GM21723 (cell line): ENCODE data around the gene MEGF11.

Experiments
- ATAC-seq: cut with Tn5 transposase; IDR thresholded peaks from one replicate; pipeline ENCODE4 v1.9.1; 2021; ENCODE audit warnings: mild to moderate bottlenecking, moderate library complexity; ENCODE audit not compliant: unreplicated experiment

The MEGF11 gene

GRCh38 chr15:66124651-66125050 lies 128.9 kb downstream of the MEGF11 start:
- no peak for ATAC-seq

GRCh38 chr15:66123799-66124198 lies 129.8 kb downstream of the MEGF11 start:
- no peak for ATAC-seq

GRCh38 chr15:66120422-66120821 lies 133.1 kb downstream of the MEGF11 start:
- no peak for ATAC-seq

- no peak for ATAC-seq
Observed at GRCh38 chr15:66117841-66118240, 135.7 kb downstream of the MEGF11 start.

DNA sequence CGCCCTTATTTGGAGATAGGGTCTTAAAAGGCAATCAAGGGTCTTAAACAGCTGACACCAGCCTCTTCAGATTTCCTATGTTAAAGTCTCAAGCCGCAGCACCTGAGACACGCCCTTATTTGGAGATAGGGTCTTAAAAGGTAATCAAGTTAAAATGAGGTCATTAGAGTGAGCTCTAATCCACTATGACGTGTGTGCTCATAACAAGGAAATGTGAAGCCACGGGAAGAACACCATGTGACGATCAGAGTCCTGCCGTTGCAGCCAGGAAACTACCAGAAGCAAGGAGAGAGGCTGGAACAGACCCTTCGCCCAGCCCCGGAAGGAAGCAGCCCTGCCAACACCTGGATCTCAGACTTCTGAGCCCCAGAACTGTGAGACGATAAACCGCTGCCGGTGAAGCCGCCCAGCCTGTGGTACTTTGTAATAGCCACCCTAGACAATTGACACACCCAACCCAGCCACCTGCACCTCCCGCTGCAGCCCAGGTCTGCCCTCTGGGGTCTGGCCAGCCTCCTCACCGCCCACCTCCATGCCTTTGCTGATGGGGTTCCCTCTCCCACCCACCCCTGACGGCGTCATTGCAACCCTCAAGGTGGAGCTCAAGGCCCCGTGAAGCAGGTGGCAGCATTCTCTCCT lies 137.9 kb downstream of the MEGF11 start:
- no peak for ATAC-seq

GRCh38 chr15:66114863-66115425 lies 138.6 kb downstream of the MEGF11 start:
- ATAC-seq = no peak

- no peak for ATAC-seq
Observed at GRCh38 chr15:66112388-66112787, 141.2 kb downstream of the MEGF11 start.

DNA sequence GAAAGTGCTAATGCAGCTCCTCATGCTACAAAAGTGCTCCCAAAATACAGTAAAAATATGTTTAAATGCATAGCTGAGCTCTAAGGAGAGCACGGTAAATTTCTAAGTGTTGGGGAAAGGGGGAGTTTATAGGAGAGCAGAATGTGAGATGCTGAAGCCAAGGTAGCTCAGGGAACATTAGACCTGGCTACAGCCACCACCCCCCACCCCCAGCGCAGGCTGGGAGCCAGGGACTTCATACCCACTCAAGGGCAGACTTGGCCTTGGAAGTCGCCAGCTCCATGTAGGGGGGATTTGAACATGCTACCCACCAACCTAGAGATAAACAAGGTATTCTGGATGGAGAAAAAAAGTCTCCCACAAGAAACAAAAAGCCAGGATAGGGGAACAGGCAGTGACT lies 142.2 kb downstream of the MEGF11 start:
- no peak for ATAC-seq

DNA sequence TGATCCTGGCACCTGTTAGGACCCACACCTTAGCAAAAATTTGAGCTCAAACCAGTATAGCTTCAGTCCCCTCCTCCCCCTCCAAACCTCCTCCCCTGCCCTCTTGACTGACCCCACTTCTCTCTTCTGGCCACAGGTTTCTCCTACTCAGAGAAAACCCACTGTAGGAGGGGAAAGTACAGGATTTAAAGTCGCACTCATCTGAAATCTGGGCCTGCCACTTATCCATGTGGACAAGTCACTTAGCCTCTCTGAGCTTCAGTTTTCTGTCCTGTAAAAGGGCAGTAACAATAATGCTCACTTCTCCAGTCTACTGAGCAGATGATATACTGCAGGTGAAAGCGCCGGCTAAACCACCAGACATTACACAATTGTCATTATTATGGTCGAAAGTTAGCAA lies 142.7 kb downstream of the MEGF11 start:
- no peak for ATAC-seq

- no peak for ATAC-seq
Observed at GRCh38 chr15:66109826-66110225, 143.7 kb downstream of the MEGF11 start.

- ATAC-seq = no peak
Observed at GRCh38 chr15:66108483-66109265, 144.9 kb downstream of the MEGF11 start.

DNA sequence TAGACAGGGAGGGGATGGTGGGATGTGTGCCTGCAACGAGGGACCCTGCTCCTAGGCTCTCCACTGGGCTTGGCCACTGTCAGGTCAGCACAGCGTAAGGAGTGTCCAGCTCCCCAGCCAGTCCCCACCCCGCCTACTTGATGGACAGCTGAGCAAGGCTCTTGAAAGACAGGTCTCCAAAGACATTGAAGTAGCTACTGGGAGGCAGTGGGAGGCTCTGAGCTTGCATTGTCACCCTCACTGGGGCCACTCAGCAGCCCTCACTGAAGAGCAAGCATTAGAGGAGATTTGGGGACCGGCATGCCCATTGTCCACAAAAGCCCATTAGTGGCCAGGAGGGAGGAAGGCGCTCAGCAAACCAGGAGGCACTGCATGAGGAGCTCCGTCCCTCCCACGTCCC lies 146.5 kb downstream of the MEGF11 start:
- no peak for ATAC-seq

DNA sequence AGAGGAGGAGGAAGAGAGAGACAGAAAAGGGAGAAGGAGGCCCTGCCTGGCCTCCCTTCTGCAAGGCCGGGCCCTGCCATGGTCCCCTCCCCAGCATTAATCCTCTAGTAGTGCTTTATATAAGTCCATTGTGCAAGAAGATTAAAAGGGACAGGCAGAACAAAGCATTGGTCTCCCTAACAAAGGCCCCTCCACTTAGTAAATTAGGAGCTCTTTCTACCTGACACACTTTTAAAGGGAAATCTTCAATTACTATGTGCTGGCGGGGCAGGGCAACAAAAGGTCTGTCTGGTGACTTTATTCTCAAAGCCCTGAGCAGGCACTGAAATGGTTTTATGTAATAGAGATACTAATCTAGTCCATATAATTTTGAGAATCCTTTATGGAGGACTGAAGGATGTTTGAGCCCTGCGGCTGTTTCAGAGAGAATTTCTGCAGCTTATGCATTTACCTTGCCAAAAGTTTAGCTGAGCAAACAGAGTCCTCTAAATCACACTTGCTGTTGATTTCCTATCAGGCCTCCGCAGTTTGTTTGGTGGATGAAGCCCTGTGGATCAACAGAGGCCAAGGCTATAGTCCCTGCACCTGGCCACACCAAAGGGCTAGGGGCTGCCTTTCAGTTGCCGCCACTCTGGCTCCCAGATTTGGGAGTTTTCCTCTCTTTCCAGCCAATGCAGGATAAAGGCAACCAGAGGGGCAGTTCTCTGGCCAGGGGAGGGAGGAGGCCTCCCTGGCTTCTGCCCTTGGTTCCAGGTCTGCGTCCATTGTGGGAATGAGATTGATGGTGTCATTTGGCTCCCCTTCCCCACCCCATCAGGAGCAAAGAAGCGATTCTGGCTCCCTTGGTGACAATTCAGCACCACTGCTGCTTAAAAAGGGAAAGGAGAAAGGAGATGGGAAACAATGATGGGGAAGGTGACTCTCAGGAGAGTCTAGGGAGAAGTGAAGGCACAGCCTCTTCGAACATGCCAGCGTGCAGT lies 148.0 kb downstream of the MEGF11 start:
- ATAC-seq = no peak

- ATAC-seq = no peak
Observed at GRCh38 chr15:66103293-66103590, 150.3 kb downstream of the MEGF11 start.

GRCh38 chr15:66102563-66103292 lies 150.8 kb downstream of the MEGF11 start:
- ATAC-seq = no peak

GRCh38 chr15:66101715-66102395 lies 151.7 kb downstream of the MEGF11 start:
- ATAC-seq = no peak

DNA sequence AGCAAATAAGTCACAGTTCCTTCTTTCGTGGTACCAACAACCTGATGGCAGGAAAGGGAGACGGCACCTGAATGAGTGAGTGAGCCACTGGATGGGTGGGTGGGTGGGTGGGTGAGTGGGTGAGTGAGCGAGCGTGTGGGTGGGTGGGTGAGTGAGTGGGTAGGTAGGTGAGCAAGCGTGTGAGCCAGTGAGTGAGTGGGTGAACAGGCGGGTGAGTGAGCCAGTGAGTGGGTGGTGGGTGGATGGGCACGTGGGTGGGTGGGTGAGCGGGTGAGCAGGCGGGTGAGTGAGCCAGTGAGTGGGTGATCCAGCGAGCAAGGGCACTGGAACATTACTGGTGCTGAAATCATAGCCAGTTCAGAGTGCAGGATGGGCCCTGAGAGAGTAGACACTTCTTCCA lies 152.8 kb downstream of the MEGF11 start:
- ATAC-seq = no peak

GRCh38 chr15:66099950-66100671 lies 153.4 kb downstream of the MEGF11 start:
- ATAC-seq = no peak

DNA sequence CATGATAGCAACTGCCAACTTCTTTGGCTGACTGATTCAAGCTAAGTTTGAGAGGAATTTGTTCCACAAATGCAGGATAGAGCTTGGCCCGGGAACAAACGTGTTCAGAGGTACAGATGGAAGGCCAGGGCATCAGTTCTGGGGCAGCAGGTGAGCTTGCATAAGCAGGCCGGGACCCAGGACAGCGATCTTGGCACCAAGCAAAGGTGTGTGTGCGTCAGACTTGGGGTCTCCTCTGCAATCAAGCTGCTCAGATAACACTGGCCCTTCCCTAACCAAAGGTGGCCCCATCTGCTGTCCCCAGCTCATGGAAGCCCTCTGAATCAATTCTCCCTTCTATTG lies 155.6 kb downstream of the MEGF11 start:
- no peak for ATAC-seq
